Activated CD8-positive, alpha-beta memory T cell treated with anti-CD3 and anti-CD28 coated beads for 48 hours (primary cell): Measurements from ENCODE around the gene MRPS18B.

Experiments used
- DNase-seq, 3 experiments: peaks; one replicate each; pipeline ENCODE4 v3.0.0-alpha.2; 2020; ENCODE audit warnings: low read depth in 2 of 3, low spot score in 2 of 3

The MRPS18B gene

GRCh38 chr6:30601815-30602641, 15.6 kb upstream of the MRPS18B start:
- no peak for DNase-seq

DNA sequence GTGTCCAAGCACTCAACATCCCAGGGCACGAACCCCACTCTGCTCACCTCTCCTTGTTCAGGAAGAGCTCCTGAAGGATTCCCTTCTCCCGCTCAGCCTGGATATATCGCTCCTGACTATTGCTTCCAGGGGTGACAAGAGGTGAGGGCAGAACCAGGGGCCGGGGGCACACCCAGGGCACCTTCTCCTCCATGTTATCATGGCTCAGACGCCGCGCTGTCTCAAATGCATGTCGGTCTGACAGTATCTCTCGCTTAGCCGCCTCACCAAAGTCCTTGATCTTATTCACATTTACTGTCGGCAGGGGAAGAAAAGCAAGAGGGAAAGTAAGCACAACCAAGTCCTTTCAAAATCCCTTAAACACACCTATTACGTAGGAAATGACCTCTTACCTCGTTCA, 13.7 kb upstream of the MRPS18B start:
- DNase-seq: no peak

GRCh38 chr6:30610065-30610464, 7.6 kb upstream of the MRPS18B start:
- DNase-seq: no peak

- no peak for DNase-seq
Observed at GRCh38 chr6:30611150-30611855, 6.3 kb upstream of the MRPS18B start.

GRCh38 chr6:30611856-30612194, 5.8 kb upstream of the MRPS18B start:
- DNase-seq: no peak

DNA sequence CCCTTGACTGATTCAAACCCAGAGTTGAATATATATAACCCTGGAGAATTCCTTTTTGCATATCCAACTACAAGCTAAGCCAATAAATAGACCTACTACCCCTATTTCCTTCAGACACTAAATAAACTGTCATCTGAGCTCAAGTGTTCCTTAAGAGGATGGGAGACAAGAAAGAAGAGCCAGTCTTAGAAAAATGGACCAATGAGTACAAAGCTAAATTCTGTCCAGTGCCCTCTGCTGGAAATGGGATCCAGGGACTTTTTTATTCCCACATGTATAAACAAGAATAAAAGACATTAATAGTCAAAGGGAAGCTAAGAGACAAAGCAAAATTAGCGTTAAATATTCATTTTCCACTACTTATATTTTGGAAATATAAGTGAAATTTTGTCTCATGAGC, 5.4 kb upstream of the MRPS18B start:
- no peak for DNase-seq

DNA sequence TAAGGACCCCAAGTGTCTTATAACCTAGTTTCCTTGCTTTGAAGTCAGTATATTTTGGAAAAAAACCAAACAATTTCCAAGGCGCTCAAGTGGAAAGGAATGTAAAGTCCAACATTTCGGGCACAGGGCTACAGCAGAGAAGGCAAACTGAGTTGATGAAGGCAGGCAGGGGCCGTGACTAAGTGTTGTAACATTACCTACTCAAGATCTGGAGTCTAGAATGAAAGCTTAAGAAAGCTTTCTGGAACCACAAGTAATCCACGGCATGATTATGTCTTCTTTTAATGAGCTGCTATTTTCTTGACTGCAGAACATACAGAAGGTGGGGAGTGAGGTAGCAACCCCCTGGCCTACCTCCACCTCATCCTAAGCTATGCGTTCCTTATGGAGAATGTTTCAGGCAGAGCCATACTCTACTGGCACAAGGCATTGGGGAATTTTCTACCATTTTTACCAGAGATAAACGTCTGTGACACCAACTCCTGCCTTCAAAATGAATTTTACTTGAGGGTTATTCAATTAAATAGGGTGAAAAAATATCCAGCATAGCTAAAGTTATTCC, 4.9 kb upstream of the MRPS18B start:
- no peak for DNase-seq

- no peak for DNase-seq
Observed at GRCh38 chr6:30613251-30614043, 4.2 kb upstream of the MRPS18B start.

- DNase-seq: no peak
Observed at GRCh38 chr6:30614044-30614842, 3.4 kb upstream of the MRPS18B start.

GRCh38 chr6:30614843-30615218, 2.8 kb upstream of the MRPS18B start:
- DNase-seq: peak; percentile 28 to 54 (median 53)

- no peak for DNase-seq
Observed at GRCh38 chr6:30615219-30615957, 2.3 kb upstream of the MRPS18B start.

DNA sequence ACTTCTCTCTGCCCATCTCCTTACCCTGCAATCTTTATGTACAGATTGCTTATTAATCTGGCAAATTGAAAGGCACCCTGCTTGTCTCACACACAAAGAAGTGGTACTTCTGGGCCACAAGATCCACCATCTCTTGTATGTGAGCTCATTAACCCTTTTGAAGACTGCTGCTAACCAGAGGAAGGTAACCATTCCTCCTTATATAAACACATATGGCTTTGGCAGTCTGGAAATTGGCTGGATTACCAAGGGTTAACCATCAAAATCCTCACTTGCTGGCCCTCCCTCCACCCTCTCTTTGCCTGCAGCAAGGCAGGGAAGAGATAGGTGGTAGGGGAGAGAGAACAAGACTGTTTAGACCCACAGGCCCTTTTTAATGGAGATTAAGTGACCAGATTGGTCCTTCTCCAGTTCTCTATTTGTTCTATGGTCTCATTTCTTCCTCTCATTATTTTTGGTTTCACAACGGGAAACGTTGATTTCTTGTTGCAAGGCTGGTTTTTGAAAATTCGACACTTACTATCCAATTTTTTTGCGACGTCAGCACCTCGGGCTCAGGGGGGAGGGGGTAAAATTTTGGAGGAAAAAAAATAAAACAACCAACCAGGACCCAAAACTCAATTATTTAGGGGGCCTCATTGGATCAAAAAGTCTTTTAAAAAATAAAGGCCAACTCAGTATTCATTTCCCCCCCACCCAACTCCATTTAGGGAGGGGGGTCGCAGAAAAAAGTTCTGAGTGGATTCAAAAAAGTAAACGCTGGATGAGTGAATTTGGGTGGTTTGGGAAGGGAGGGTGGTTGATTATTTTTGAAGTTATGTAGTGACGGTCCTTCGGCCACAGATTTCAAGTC, 1.5 kb upstream of the MRPS18B start:
- no peak for DNase-seq

DNA sequence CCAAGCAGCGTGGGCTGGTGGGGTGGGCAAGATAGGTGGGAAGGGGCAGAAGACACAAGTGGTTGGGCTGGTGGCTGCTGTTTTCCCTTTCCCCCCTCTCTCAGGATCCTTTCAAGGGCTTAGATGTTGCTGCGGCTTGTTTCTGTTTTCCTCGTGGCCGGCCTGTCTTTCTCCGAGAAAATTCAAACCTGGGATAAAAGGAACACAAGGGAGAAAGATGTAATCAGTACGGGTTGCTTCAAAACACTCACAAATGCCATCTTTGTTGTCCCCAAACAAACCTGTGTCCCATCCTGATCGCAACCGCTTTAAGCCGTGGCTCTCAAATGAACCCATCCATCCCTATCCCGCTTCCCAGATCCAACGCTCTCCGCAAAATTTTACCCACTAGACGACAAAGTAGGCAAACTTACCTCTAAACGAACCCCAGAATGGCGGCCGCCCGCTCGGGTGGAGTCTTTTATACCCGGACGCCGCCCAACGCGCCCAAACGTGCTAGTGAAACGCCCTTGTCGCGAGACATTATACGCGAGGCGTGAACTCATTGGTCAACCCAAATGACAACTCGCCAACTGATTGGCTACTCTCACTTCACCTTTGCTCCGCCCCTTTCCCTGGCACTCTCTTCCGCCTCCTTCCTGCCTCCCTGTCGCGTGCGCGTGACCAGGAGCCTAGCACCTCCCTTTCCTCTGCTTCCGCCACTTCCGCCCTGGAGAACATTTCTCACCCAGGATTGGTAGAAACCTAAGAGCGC, 652 bp upstream of the MRPS18B start, which contains the start of gene PPP1R10:
TSS of gene PPP1R10 (minus strand) at position 433 of the 754 bp plus-strand sequence. CDS start 7,299 bp downstream, outside the sequence.
- DNase-seq: peak; percentile 91 to 98 (median 93)

- DNase-seq: no peak
Observed at GRCh38 chr6:30618270-30618797, 694 bp downstream of the MRPS18B start.

DNA sequence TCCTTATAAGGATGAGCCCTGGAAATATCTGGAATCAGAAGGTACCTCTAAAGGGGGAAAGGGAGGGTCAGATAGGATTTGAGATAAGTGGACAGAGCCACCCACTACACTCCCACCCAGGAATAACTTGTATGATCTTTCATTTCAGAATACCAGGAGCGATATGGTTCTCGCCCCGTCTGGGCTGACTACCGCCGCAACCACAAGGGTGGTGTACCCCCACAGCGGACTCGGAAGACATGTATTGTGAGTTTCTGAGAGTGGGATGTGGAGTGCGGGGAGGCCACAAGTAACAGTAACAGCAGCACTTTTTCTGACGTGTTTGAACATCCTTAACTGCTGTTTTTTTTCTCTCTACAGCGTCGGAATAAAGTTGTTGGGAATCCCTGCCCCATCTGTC, 1.9 kb downstream of the MRPS18B start:
- no peak for DNase-seq

- DNase-seq: no peak
Observed at GRCh38 chr6:30625511-30625910, 7.9 kb downstream of the MRPS18B start.

DNA sequence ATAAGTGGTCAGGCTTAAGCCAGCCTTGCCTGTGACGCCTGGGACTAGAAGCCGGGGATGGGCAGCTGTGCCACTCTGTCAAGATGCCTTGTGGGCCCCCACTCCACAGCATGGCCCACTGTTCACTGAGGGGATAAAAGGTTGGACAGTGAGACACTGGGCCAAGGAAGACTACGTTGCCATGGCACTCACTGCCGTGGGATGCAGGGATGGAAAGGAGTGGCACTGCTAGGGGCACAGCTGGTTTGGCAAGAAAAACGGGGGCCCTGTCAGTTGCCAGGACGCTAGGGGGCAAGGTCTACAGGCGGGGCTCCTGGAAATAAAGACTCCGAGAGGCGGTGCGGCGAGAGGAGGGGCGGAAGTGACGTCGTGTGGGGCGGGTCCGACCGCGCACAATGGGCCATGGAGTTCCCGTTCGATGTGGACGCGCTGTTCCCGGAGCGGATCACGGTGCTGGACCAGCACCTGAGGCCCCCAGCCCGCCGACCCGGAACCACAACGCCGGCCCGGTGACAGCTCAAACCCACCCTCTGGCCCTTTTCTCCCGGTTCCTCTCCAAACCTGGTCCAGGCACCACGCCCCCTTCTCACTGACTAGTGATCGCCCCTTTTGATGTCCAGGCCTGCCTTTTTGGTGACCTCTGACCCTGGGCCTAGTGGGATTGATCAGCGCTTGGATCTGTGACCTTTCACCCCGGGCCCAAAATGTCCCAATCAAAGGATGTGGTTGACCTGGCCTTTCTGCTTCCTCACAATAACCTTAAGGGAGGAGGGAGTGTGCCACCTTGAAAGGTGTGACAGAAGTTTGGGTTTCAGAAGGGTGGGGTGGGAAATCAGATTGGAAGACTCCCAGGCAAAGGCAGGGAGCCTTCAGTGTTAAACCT, 9.1 kb downstream of the MRPS18B start, which contains the start of gene ATAT1:
TSS of gene ATAT1 (plus strand) at position 391 of the 883 bp plus-strand sequence.
- DNase-seq: peak; percentile 66 to 77 (median 69)
